AG04450 (cell line): ENCODE results near the gene TECTA. TPM values are rescaled to one million over a fixed set of nuclear protein-coding genes. Genes with fewer than 3 reads are reported as not detected.

ENCODE experiments used
- CTCF ChIA-PET: fragments of 300-600, 350-600 bp; formaldehyde crosslinking; extraction: SDS; loops from one replicate; lab custom pipeline; 2022; ENCODE audit warnings: antibody characterized with exemption, inconsistent platforms; lab: Charles Lee
- POLR2A ChIA-PET: fragments of 350-600 bp; formaldehyde crosslinking; extraction: SDS; loops from one replicate; lab custom pipeline; 2021; ENCODE audit warnings: antibody characterized with exemption, inconsistent platforms; lab: Yijun Ruan, JAX
- DNase-seq: peaks from one replicate; pipeline ENCODE4 v3.0.0-alpha.2; 2011; ENCODE audit warnings: low read depth, low spot score
- H3K27ac ChIP-seq: one replicate; pipeline ENCODE4 v1.5.1; 2012; ENCODE audit warnings: low read depth, low read length, control low read depth
- H3K27me3 ChIP-seq: one replicate; pipeline ENCODE4 v1.6.0; 2012; ENCODE audit warnings: low read length; ENCODE audit not compliant: control insufficient read depth, insufficient read depth
- H3K4me3 ChIP-seq: 2 replicates; pipeline ENCODE4 v1.5.1; 2011; ENCODE audit warnings: mild to moderate bottlenecking, low read depth, low read length, control low read depth
- H3K9me3 ChIP-seq: 2 replicates; pipeline ENCODE4 v1.5.1; 2012; ENCODE audit warnings: low read length; ENCODE audit not compliant: control insufficient read depth, insufficient read depth
- polyA plus RNA-seq: library from polyadenylated mRNA; depleted of rRNA; stranded (reverse); fragments of >200 nt; gene quantifications from 2 replicates; pipeline ENCODE4 v1.2.3, GENCODE V29; 2011
- TF ChIP-seq, protein P1 (sequence below): IDR thresholded peaks from 2 replicates; pipeline ENCODE4 v1.5.1; 2011; ENCODE audit warnings: low read depth, low read length, control low read depth, inconsistent platforms

The TECTA gene
- polyA plus RNA-seq, 1 experiment = 0.37 TPM

DNA sequence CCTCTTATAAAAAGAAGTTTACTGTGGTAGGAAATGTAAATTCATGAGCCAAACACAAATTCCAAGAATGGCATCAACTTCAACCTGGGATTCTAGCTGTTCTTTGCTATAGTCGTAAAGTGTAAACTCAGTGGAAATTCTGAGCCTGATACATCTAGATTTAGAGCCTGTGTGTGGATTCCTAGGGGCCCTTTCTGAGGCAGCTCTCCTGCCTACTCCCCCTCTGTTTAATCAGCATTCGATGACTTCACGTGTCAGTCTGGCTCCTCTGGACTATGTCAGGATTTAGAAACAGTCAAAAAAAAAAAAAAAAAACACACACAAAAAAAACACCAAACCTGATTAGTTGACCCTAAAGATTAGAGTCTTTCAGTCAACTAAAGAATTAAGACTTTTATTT lies 98.5 kb downstream of the TECTA start:
- TF ChIP-seq, protein P1, sequence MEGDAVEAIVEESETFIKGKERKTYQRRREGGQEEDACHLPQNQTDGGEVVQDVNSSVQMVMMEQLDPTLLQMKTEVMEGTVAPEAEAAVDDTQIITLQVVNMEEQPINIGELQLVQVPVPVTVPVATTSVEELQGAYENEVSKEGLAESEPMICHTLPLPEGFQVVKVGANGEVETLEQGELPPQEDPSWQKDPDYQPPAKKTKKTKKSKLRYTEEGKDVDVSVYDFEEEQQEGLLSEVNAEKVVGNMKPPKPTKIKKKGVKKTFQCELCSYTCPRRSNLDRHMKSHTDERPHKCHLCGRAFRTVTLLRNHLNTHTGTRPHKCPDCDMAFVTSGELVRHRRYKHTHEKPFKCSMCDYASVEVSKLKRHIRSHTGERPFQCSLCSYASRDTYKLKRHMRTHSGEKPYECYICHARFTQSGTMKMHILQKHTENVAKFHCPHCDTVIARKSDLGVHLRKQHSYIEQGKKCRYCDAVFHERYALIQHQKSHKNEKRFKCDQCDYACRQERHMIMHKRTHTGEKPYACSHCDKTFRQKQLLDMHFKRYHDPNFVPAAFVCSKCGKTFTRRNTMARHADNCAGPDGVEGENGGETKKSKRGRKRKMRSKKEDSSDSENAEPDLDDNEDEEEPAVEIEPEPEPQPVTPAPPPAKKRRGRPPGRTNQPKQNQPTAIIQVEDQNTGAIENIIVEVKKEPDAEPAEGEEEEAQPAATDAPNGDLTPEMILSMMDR = no peak
- no peak for DNase-seq
- ChIA-PET POLR2A (no interaction called here), CTCF (no interaction called here)
- Histone ChIP-seq H3K27me3 (peaks cover 4% of the 10 kb centered on the region), H3K9me3 (no peaks in the 10 kb centered on the region), H3K4me3 (no peak overlapping the region), H3K27ac (no peak overlapping the region)

DNA sequence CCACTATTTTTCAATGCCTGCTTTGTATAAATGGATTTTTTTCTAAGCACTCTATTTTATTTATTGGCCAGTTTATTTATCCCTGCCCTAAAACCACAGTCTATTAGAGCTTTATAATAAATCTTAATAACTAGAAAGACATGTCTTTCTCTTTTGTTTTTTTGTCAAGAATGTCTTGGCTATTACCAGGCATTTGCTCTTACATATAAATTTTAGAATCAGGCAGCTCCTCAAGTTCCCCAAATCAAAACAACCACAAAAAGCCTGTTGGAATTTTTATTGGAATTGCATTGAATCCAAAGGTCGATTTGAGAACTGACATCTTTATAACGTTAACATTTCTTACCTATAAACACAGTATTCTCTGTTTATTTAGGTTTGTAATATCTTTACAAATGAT lies 105.8 kb downstream of the TECTA start:
- H3K9me3 ChIP-seq = no peaks in the 10 kb centered on the region
- H3K27me3 ChIP-seq = no peaks in the 10 kb centered on the region
- CTCF ChIA-PET = interaction anchor here (1.3 to 4.5 kb wide), 2 partner anchors 8 to 12 kb away, joined by 3 to 33 read pairs; no protein-coding TSS in a partner anchor
- no peak overlapping the region for H3K27ac ChIP-seq
- TF ChIP-seq, protein P1 = no peak
- H3K4me3 ChIP-seq = no peak overlapping the region
- DNase-seq = no peak
- POLR2A ChIA-PET = no interaction called here

DNA sequence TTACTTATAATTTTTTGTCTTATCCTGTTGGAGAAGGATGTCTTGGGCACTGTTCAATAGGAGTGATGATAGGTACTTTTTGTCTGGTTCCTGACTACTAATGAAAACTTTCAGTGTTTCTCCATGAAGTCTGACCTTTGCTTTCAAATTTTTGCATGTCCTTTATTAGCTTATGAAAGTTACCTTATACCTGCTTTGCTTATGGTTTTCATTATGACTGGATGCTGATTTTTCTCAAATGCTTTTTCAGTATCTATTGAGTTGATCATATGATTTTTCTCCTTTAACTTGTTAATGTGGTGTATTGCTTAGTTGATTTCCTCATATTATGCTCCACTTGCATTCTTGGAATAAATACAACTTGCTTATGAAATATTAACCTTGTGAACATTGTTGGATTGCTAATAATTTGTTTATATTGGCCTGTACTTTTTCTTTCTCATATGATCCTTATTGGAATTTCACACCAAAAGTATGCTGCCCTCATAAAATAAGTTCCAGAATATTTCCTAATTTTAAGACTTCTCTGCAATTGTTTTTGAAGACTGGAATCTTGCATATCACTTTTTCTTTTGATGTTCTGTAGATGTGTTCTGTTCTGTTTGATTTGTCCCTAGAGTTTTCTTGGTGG lies 106.6 kb downstream of the TECTA start:
- Histone ChIP-seq H3K9me3 (no peaks in the 10 kb centered on the region), H3K4me3 (no peak overlapping the region), H3K27ac (no peak overlapping the region), H3K27me3 (no peaks in the 10 kb centered on the region)
- DNase-seq = no peak
- CTCF ChIA-PET = interaction anchor here (1.3 to 4.5 kb wide), 2 partner anchors 9 to 13 kb away, joined by 3 to 33 read pairs; no protein-coding TSS in a partner anchor
- TF ChIP-seq, protein P1 = no peak
- POLR2A ChIA-PET = no interaction called here

- TF ChIP-seq, protein P1 = no peak
- POLR2A ChIA-PET = no interaction called here
- no peak overlapping the region for H3K4me3 ChIP-seq
- CTCF ChIA-PET = no interaction called here
- no peaks in the 10 kb centered on the region for H3K9me3 ChIP-seq
- H3K27ac ChIP-seq = no peak overlapping the region
- no peaks in the 10 kb centered on the region for H3K27me3 ChIP-seq
- DNase-seq = no peak
Measured at GRCh38 chr11:121210445-121211080, 109.5 kb downstream of the TECTA start.

GRCh38 chr11:121211626-121212025 lies 110.6 kb downstream of the TECTA start:
- Histone ChIP-seq H3K9me3 (no peaks in the 10 kb centered on the region), H3K27me3 (no peaks in the 10 kb centered on the region), H3K4me3 (no peak overlapping the region), H3K27ac (no peak overlapping the region)
- POLR2A ChIA-PET = no interaction called here
- CTCF ChIA-PET = interaction anchor here (2.5 kb wide), 1 partner anchor 17 kb away, joined by 11 read pairs; no protein-coding TSS in a partner anchor
- DNase-seq = no peak
- TF ChIP-seq, protein P1 = no peak
